ENCODE measurements around the gene GORAB.
A peak's percentile ranks its signal among the peaks of the same experiment; 100 is the strongest.

The GORAB gene

DNA sequence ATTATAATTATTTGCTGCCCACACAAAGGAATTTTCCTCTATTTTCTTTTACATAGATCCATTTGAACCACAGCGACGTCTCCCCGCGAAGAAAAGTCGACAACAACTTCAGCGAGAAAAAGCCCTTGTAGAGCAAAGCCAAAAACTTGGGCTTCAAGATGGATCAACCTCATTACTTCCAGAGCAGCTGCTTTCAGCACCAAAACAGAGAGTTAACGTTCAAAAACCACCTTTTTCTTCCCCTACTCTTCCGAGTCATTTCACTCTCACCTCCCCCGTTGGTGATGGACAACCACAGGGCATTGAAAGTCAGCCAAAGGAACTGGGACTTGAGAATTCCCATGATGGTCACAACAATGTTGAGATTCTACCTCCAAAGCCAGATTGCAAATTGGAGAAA, 7.2 kb downstream of the GORAB start:
- FAIRE-seq: no peak

DNA sequence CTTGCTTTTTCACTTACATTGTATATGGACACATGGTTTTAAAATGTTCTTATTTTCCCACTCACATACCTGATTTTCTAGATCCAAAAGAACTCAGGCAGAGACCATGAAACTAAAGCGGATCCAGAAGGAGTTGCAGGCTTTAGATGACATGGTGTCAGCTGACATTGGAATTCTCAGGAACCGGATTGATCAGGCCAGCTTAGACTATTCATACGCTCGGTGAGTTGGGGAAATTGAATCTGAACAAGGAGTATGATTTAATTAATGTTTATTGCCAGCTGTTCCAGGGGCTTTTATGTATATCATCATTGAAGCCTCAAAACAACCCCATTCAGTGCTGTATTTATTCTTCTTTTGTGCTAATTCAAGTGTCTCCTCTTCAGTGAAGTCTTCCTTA, 12.7 kb downstream of the GORAB start:
- no peak for FAIRE-seq

DNA sequence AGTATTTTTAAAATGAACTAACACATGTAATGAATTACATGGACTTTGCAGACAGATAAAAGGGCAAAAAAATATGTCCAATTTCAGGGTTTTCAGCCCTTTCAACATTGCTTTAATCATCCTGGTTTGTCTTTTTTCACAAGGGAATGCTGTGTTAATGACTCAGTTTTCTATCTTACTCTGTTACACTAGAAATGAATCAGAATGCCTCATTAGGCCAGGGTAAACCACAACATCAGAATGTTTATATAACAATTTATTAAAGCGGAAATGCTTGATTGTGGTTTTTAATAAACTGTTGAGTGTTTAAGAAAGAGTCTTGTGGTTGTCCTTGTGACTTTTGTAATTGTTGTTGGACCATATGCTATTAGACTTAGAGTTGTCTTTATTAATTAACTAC, 13.5 kb downstream of the GORAB start:
- peak; percentile 41 for FAIRE-seq

DNA sequence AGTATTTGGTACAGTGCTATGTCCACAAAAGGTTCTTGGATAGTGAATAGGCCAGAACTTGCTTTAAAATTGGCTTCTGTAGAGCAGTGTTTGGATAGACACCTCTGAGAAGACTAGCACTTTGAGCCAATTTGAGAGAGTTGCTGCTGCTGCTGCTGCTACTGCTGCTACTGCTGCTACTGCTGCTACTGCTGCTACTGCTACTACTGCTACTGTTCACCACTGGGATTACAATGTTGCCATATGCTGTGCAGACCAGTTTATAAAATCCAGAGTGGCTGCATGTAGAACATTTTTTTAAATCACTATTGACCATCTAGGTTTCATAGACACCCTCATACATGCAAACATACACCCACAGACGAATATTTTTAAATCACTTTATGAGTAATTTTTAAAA, 15.3 kb downstream of the GORAB start:
- FAIRE-seq: no peak

DNA sequence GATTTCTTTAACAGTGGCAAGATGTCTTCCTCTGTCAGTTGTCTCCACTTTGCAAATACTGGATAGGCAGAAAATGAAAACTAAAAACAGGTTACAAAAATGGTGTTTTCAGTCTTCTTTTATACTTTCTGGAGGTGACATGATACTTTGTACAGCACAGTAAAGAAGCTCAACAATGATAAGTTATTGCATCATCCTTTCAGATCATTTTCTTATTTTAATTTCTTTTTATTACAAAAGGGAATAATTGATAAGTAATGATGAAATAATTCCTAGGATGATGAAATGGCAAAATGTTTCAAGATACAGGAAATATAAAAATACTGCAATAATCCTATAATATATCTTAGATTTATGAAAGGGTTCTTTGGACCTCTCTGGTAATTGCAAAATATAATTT, 16.5 kb downstream of the GORAB start:
- peak; percentile 90 for FAIRE-seq

DNA sequence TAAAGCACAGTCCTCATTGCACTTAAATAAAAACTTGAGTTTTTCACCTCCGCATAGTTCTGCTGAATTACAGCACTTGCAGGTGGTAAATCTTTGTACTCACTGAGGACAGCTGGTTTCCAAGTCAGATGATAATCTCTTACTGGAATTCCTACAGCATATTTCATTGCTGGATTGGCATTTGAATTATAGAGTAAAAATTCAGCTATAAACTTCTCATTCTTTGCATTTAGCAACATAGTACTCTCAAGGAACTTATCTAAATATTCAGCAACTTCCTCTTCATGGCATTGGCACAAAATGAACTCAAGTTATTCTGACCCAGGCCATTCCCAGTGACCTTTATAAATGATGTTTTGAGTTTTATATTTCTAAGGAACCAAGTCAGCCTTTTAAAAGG, 23.4 kb downstream of the GORAB start:
- FAIRE-seq: no peak

DNA sequence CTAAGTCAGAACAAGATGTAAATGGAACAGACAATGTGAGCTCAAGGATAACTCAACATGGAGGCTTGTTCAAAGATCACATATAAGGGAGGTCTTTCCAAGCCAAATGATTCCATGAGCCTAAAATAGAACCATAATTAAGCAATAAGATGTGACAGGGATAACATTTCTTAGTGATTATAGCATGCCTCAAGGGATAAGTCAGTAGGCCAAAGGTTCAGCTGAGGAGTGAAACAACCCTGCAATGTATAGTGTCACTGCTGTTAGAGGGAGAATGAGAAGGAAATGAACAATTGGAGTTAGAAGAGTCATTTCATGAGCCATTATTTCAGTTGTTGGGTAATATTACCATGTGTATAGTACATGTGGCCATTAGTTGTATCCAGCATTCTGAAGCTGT, 25.0 kb downstream of the GORAB start:
- FAIRE-seq: no peak

DNA sequence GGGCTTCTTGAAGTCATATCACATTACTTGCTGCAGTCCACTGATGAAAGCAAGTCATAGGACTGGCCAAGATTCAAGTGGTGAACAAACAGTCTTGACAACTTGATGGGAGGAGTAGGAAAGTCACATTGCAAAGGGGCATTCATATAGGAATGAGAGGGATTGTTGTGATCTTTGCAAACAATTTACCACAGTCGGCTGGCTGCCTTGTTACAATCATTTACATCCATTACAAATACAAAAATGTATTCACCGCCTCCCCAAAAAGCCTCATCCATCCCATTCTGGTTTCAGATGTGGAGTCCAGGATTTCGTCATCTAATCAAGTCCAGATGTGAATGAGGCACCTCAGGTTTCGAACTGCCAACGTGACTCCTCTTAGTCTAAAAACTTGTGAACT, 26.8 kb downstream of the GORAB start:
- no peak for FAIRE-seq

DNA sequence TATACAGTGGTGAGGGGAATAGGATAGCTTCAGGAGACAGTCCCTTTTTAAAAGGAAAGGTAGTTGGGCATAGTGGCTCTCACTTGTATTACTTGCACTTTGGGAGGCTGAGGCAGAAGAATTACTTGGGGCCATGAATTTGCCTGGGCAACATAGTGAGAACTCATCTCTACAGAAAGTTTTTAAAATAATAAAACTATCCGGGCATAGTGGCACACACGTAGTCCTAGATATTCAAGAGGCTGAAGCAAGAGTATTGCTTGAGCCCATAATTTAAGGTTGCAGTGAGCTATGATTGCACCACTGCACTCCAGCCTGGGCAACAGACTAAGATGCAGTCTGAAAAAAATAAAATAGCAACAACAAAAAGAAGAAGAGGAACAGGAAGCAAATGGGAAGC, 27.2 kb downstream of the GORAB start:
- no peak for FAIRE-seq

DNA sequence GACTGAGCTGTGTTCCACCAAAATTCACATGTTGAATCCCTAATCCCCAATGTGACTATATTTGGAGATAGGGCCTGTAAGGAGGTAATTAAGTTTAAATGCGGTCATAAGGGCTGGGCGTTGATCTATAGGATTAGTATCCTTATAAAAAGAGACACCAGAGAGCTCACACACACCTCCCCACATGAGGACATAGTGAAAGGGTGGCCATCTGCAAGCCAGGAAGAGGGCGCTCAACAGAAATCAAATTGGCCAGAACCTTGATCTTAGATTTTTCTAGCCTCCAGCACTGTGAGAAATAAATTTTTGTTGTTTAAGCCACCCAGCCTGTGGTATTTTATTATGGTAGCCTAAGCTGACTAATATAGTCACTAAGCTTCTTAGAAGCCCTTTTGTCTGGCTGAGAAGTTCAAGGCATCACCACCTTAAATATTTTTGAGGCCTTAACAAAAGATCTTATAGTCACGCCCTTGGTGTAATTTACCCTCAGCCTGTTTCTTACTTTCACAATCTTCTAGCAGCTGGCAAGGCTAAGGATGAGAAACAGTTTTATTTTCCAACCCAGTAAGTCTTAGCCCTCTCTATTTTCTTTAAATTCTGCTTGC, 28.8 kb downstream of the GORAB start:
- FAIRE-seq: no peak

DNA sequence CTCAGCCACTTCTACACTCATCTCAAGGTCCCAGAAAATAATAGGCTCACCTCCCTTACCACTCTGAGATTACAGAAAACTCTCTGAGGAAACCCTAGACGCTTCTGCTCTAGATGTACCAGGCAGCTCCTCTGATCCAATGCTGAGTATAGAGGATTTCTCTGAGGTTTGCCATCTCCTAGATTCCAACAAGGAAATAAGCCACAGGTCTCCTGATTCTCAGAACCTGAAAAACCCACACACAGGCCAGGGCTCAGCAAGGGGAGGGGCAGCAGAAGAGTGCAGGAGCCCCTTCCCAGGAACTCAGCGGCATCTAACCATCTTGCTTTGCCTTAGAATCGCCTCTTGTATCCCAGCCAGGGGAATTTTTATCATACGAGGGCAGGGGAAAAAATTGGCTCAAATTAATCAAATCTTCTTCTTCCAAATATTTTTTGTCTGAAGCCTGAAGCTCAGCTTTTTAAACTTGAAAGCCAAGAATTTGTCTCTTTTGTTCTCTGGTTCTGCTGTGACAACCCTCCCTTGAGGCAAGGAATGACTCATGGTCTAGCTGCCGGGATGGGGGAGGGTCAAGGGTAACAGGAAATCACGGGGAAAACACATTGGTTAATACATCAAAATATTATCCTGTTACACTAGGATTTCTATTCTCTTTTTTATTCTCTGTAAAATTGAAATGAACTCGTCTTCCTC, 30.8 kb downstream of the GORAB start:
- no peak for FAIRE-seq

DNA sequence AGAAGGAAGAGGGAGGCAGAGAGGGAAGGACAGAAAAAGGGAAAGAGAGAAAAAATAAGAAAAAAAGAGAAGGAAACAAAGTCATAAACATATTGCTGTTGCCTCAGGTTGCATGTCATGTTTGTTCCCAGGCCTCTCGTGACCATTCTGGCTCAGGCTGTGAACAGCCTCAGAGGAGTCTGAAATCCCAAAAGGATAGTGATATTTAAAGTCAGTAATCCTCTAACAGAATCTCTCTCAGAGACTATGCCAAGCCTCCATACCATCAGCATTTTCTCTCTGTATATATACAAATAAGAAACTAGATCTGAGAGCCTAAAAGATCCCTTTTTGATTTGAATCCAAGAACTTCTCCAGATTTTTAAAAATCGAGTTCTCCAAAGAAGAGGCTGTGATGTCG, 35.2 kb downstream of the GORAB start:
- FAIRE-seq: no peak

DNA sequence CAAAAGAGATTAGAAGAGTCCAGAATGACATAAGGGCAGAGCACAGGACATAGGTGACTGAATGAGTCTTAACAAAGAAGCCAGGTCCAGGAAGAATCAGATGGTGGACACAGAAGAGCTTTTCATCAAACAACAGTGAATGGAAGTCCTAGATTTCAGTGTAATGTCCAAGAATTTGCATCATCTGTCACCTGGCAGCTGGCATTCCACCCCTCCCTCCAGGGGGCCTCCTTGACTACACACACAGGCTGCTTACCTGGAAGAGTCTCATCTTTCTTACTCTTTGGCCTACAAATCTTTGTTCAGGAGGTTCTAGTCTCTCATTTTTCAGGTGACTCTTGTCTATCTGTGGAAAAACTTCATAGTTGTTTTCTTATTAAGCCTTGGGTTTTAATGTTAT, 36.2 kb downstream of the GORAB start:
- no peak for FAIRE-seq

DNA sequence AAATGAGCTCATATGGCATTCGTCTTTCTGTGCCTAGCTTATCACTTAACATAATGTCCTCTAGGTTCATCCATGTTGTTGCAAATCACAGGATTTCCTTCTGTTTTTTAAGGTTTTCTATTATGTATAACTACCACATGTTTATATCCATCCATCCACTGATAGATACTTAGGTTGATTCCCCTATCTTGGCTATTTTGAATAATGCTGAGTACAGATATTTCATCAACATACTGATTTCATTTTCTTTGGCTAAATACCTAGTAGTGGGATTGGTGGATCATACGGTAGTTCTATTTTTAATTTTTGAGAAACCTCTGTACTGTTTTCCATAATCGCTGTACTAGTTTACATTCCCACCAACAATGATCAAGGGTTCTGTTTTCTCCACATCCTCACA, 45.0 kb downstream of the GORAB start:
- no peak for FAIRE-seq

DNA sequence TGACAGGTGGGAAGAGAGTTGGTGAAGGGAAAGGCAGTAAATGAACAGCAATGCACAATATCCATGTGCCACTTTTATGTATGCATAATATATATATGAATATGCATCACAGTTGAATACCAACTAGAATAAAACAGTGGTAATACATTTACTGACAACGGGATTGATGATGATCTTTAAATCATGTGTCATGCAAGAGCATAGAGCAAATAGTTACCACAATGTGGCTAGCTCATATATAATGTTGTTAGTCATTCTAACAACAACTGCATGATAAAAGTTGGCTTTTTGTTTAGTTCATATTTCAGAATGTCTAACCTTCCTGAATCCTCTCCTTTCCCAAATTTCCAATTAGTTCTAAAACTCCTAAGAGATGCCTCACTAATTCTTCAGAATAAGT, 46.4 kb downstream of the GORAB start:
- no peak for FAIRE-seq

DNA sequence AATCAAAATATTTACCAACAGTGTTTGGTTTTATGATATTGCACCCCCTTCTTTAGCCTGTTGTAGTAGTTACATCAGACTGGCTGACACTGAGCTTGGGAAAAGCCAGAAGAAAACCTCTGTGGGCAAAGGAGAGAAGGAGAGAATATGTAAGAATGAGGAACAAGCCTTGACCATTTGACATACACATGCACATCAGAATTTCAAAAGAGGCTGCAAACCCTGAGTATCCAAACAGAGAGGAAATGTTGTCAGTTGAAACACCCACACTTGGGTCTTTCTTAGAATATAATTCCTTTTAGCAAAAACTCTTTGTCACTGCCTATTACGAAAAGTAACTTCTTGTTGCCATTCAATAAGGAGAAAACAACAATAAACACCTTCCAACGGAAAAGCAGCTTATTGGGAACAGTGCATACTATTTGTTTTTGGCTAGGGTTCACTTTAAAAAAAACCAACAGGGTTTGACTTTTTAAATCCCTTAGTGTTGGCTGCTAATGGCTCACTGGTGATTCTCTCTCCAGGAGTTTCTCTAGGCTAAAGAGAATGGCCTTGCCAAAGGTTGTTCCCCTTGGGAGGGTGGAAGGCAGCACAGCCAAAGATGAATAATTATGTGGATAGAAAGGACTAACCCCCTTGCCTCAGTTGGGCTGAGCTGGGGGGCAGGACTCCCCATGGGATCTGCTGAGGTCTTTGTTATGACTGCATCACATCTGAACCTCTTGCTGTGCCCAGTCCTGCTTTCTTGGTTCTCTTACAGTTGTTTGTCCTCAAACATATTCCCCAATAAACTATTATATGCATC, 48.9 kb downstream of the GORAB start:
- FAIRE-seq: no peak

DNA sequence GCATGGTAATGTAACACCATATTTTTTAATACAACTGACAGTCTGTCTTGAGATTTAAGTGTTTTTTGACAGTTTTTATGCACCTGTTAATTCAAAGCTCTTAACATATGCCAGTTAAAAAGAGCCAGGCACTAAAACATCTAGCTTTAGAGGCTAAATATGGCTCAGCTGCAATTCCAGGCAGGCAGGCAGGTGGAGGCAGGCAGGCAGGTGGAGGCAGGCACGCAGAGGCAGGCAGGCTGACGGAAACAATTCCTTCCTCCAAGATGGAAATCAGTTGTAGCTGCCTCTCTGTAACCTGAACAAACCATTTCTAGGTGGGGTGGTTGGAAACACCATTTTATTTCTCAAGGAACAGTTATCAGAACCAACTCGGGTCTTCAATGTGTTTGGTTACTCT, 51.2 kb downstream of the GORAB start:
- FAIRE-seq: no peak

DNA sequence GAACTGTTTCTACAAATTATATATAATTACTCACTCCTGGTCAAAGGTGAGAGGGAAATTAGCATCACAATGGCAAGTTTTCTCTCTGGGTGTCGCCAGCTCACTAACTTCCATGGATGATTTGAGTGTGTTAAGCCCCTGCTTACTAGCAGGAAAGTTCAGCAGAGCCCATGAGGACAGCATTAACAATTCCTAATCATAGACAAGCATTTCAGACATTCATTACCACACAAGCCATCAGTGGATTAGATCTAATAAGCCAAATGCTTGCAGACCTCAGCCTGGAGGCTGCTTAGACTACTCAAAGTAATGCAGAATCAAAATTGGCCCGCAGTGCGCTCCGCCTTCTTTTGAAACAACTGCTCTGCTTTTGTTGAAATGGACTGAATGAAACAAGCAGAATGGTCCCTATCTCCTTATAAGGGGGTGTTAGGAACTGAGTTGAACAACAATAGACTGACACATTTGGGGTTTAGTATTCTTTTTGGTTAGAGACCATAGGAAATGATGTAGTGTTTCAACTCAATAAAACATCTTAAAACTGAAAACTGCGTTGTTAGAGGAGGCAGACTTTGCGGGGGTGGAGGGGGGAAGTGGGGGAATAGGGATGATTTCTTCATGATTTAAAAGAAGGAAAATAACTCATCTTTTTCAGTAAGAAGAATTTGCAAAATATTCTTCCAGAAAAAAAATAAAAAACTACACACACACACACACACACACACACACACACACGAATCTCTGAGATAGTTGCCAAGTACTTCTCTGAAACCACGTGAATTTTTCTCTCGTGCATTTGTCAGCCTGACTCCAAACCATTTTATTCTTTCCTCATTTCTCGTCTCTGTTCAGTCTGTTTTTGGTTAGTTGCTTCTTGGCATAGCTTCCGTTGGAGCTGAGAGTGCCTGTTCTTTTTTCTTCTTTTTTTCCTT, 54.6 kb downstream of the GORAB start:
- no peak for FAIRE-seq

DNA sequence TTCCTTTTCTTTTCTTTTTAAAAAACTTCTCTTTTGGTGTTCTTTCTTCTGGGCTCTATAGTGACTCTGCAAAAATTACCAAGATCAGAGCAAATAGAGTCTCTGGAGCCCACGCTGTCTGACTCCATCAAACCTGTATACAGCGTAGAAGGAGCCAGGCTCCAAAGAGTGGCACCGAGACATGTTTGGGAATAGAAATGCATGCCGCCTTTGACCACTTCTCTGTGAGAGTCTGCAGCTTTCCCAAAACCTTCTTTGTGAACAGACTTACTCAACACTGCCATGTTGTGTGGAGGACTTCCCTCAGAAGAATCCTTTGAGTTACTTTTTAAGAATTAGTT, 55.3 kb downstream of the GORAB start:
- FAIRE-seq: no peak

DNA sequence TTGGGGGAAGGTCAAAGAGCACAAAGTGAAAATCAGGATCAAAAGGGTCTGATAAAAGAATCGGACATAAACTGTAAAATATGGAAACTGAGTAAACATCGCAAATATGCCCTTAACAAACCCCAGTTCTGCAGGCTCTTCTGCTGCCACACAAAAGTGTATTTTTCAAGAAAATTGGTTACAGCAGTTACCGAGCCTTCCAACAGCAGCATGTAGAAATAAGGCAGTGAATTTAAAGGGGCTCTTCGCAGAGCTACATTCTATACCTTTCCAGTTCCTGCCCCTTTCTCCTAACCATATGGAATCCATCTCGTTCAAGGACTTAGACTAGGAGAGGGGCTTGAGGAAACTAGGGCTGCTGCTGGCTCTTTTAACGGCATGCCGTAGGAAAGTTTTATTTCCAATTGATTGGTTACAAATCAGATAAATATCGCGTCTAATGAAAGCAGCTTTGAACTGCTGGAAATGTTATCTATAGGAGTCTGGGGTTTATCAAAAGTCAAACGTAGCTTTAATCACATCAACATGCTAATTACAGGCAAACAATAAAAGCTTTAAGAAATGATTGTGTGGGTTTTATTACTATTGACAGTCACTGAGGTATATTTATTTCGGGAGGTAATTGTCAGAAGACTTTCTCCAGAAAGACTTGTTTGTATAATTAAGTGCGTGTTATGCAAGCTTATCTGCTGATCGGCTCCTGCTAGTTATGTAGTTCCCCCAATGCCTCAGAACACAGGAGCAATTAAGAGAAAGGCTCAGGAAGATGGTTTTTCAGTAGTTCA, 59.1 kb downstream of the GORAB start:
- FAIRE-seq: no peak

DNA sequence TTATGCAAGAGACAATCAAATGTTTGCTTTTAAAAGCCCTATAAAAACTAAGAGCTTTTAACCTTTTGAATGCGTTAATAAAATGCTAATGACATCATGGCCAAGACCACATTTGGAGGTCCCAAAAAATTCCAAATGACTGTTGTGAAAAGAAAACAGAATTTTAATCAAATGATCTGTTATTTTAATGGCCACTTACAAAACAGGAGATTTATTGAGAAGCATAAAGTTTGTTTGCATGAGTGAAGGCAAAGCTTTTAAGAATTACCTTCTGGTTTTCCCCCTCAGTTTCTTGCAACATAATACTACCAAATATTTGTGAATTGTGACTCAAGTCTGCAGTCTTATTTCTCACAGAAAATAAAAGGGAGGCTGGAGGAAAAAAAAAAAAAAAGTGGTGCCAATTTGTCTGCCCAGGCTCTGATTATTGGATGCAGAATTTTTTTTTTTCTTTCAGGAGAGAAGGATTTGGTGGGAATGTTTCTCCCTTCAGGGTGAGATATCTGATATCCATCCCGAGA, 60.7 kb downstream of the GORAB start:
- no peak for FAIRE-seq
